Measurements from ENCODE around the gene SERPINB1.

- TF ChIP-seq CTCF (IDR thresholded peaks at IDR 0.05) (no peak), POLR2A (IDR thresholded peaks at IDR 0.05) (no peak), EP300 (IDR thresholded peaks at IDR 0.05) (no peak)
Observed at GRCh38 chr6:2809015-2809414, 32.6 kb downstream of the SERPINB1 start.

Measured in tibial nerve (tissue), 4 donors.